ENCODE results near the gene ACTN2.
A peak's percentile ranks its signal among the peaks of the same experiment; 100 is the strongest.

The ACTN2 gene

GRCh38 chr1:236742421-236743160, 56.3 kb downstream of the ACTN2 start:
- no peak for DNase-seq (ENCODE audit: low read depth)

DNA sequence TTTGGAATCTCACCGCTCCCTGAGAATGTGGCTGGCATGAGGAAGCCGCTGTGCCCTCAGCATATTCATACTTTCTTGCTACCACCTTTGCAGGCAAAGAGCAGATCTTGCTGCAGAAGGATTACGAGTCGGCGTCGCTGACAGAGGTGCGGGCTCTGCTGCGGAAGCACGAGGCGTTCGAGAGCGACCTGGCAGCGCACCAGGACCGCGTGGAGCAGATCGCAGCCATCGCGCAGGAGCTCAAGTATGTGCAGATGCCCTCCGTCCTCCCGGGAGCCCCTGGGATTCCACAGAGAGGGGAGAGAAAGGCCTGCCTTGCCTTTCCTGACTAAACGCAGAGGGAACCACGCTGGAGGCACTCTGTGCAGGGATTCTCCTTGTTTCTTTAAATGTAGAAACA, 58.2 kb downstream of the ACTN2 start:
- no peak for DNase-seq (ENCODE audit: low read depth)

DNA sequence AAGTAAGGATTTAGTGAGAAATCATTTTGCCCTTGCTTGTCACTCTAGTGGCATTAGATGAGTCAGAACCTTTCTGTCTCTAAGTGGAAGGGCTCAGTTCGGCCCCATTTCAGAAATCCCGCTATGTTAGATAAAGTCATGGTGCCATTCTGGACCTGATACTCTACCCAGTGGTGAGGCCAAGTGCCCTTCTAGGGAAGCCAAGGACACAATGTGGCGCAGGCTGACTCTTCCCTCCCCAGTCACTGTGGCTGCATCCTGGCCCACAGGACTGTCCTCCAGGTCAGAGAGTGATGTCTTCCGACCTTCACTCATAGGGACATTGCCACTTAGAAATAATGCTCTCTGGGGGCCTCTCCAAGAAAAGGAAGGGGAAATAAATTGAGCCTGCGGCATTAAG, 60.5 kb downstream of the ACTN2 start:
- no peak for DNase-seq (ENCODE audit: low read depth)

GRCh38 chr1:236747311-236747985, 61.1 kb downstream of the ACTN2 start:
- no peak for DNase-seq (ENCODE audit: low read depth)

DNA sequence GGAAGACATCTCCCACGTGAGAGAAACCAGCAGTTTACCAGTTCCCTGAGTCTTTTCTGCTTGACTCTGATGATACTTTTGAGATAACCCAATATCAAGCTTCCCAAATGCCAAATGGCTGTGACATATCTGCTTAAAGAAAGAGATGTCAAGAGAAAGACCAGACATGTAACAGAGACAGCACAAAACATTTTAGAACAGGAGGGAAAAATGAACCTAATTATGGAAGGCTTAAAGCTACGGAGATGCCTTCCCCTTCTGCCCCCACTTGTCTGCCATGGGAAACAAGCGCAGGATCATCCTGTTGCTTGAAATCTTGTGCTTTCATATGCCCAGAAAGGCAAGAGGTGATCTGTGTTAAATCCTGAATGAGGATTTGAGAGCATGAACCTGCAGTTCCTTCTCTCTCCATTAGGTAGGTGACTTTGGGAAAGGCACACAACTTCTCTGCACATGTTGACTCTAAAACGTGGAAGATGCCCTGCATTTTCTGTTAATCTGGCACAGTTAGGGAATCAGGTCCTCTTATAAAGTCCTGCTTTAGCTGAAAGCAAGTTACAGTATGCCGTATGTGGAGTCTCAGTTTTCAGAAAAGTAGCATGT, 62.1 kb downstream of the ACTN2 start:
- DNase-seq (ENCODE audit: low read depth): no peak

DNA sequence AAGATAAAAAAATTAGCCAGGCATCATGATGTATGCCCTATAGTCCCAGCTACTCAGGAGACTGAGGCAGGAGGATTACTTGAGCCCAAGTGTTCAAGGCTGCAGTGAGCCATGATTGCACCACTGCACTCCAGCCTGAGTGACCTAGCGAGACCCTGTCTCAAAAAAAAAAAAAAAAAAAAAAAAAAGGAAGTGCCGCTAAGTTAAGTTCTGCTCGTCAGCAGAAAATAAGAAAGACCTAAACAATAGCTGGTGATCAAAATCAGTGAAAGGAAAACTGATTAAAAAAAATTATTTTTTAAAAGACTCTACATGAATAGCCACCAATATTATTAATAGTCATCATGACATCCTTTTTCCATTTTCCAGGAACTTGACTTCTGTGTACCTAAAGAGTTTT, 64.6 kb downstream of the ACTN2 start:
- DNase-seq (ENCODE audit: low read depth): no peak

GRCh38 chr1:236751385-236751784, 65.1 kb downstream of the ACTN2 start:
- no peak for DNase-seq (ENCODE audit: low read depth)

DNA sequence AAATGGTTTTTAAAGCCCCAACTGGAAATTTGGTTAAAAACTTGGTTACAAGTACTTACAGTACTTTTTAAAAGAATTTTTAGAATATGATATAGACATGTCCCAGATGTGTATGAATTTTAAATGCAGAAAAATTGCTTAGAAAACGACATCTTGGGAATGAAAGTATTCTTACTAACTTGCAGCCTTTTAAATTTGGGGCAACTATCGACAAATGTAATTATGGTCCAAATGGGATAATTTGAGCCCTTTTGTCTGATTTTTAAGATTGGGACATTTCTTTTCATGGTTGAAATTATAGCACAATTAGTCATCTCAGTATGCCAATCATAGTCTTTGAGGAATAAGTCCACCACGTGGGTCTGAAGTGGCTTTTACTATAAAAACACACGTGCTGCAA, 65.6 kb downstream of the ACTN2 start:
- DNase-seq (ENCODE audit: low read depth): no peak

- DNase-seq (ENCODE audit: low read depth): no peak
Measured at GRCh38 chr1:236753516-236753915, 67.2 kb downstream of the ACTN2 start.

DNA sequence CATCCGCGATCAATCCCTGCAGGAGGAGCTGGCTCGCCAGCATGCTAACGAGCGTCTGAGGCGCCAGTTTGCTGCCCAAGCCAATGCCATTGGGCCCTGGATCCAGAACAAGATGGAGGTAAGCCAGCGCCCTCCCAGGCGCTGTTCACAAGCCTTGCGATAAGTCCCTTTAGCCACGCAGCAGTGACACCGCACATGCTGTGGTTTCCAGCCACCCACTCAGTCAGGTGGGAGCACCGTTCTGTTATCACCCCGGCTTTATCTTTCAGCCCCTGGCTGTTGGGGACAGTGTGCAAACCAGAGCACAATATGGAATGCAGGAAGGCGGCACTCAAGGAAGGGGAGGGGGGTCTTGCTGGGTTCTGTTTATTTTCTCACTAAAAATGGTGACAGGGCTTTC, 67.7 kb downstream of the ACTN2 start:
- no peak for DNase-seq (ENCODE audit: low read depth)

DNA sequence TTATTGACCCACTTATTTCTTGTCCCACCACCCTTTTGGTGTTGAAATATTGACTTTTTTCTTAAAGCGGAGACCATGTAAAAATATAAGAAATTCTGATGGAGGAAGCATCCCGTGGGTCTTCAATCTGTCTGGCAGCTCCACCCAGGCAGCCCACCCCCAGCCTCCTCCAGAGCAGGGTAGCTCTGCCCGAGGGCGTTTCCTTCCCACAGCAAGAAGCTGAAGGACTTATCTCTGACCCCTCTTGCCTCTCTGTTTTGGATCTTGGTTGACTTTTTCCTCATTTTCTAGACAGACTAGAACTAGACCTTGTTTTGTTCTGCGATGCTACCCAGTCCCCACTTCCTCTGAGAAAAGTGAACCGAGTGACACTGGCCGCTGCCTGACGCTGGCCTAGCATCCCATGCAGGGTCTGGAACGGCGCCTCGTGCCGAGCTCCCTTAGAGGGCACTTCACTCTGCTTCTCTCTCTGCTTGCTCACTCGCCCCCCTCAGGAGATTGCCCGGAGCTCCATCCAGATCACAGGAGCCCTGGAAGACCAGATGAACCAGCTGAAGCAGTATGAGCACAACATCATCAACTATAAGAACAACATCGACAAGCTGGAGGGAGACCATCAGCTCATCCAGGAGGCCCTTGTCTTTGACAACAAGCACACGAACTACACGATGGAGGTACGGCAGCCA, 68.4 kb downstream of the ACTN2 start:
- no peak for DNase-seq (ENCODE audit: low read depth)

GRCh38 chr1:236757640-236758039, 71.3 kb downstream of the ACTN2 start:
- DNase-seq (ENCODE audit: low read depth): no peak

GRCh38 chr1:236759252-236759859, 73.1 kb downstream of the ACTN2 start:
- DNase-seq (ENCODE audit: low read depth): peak; percentile 30

GRCh38 chr1:236760480-236760879, 74.2 kb downstream of the ACTN2 start:
- DNase-seq (ENCODE audit: low read depth): no peak

GRCh38 chr1:236760986-236761385, 74.7 kb downstream of the ACTN2 start:
- DNase-seq (ENCODE audit: low read depth): no peak

DNA sequence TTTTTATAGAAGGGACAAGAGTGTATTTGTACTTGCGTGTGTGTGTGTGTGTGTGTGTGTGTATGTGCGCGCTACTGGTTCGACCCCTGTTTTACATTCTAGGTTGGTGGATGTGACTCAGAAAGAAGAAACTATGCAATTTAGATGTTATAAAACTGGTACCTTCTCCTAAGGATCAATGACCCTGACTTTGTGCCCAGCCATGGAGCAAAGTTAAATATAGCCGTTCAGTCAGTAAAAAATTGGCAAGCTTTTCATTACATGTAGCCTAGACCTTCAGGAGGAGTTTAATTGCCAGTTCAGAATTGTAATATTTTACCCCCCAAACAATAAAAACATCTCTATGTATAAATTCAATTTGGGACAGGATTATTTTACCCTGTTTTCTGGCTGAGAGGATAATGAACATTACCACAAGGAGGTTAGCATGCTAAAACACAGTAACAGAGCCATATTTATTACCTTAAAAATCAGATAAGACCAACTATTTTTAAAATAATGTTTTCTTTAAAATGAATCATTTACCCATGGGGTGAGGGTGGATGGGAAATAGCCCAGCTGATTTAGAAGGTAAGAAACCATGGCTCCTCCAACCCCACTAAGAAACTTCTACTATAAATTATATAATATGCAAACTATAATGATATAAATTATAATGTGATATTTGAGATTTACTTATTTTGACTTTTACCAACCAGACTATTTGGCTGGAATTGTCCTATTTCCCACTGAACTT, 75.3 kb downstream of the ACTN2 start:
- no peak for DNase-seq (ENCODE audit: low read depth)

GRCh38 chr1:236762410-236762809, 76.1 kb downstream of the ACTN2 start:
- DNase-seq (ENCODE audit: low read depth): no peak

- no peak for DNase-seq (ENCODE audit: low read depth)
Measured at GRCh38 chr1:236765831-236766230, 79.5 kb downstream of the ACTN2 start.

GRCh38 chr1:236766506-236766905, 80.2 kb downstream of the ACTN2 start:
- no peak for DNase-seq (ENCODE audit: low read depth)

DNA sequence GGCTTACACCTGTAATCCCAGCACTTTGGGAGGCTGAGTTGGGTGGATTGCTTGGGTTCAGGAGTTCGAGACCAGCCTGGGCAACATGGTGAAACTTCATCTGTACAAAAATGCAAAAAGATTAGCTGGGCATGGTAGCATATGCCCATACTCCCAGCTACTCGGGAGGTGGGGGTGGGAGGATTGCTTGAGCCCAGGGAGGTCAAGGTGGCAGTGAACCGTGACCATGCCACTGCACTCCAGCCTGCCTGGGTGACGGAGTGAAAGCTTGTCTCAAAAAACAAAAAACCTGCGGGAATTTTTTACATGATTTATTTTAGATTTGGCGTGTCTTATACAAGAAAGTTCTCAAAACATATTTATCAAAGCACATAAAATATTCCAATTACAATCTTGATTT, 81.0 kb downstream of the ACTN2 start:
- DNase-seq (ENCODE audit: low read depth): no peak

DNA sequence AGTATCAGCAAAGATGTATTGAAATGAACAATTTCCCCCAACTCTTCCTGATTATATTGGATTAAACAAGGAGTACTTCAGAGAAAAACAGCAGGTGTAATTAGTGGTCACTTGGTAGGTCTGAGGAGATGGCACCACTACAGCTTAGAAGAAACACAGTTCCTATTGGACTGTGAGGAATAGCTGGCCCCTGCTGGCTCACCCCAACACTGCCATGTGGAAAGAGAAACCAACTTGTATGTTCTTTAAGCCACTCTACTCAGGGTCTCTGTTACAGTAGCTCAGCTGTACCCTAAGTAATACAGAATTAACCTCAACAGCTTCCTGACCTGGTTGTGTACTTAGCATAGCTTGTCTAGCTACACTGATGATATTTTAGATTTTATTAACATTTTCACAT, 82.3 kb downstream of the ACTN2 start:
- DNase-seq (ENCODE audit: low read depth): no peak

GRCh38 chr1:236773919-236774318, 87.6 kb downstream of the ACTN2 start:
- DNase-seq (ENCODE audit: low read depth): peak; percentile 21

All from CMK (cell line).